ENCODE data around the gene DSTN.

DNA sequence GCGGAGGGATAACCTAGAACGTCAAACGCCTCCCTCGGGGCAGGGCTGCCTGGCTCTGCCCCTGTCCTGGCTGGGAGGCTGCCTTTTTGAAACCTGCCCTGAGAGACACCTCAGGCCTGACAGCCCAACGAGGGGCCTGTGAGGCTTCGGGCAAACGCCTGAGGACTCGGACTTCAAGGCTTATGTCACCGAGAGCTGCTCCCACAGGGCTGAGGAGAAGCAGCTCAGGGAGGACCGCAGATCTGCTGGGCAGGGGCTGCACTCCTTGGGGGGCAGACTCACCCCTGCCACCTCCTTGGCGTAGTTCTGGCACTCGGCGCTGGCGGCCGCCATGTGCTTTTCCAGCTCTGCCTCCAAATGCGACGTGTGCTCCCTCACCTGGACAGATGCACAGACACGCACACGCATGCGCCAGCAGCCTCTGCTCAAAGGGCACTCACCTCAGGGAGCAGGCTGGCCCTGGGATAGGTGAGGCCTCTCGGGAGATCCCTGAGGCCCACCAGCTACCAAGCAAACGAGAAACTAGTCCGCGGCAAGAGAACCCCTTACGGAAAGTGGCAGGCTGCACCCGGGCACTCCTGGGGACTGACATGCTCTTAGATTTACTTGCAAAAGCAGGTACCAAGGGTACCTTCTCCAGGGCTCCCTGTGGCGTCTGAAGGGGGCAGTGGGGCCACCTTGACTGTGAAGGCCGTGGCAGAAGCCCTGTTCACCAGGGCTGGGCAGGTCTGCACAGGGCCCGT lies 49.6 kb downstream of the DSTN start:
- TF ChIP-seq, protein P1, sequence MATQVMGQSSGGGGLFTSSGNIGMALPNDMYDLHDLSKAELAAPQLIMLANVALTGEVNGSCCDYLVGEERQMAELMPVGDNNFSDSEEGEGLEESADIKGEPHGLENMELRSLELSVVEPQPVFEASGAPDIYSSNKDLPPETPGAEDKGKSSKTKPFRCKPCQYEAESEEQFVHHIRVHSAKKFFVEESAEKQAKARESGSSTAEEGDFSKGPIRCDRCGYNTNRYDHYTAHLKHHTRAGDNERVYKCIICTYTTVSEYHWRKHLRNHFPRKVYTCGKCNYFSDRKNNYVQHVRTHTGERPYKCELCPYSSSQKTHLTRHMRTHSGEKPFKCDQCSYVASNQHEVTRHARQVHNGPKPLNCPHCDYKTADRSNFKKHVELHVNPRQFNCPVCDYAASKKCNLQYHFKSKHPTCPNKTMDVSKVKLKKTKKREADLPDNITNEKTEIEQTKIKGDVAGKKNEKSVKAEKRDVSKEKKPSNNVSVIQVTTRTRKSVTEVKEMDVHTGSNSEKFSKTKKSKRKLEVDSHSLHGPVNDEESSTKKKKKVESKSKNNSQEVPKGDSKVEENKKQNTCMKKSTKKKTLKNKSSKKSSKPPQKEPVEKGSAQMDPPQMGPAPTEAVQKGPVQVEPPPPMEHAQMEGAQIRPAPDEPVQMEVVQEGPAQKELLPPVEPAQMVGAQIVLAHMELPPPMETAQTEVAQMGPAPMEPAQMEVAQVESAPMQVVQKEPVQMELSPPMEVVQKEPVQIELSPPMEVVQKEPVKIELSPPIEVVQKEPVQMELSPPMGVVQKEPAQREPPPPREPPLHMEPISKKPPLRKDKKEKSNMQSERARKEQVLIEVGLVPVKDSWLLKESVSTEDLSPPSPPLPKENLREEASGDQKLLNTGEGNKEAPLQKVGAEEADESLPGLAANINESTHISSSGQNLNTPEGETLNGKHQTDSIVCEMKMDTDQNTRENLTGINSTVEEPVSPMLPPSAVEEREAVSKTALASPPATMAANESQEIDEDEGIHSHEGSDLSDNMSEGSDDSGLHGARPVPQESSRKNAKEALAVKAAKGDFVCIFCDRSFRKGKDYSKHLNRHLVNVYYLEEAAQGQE (IDR thresholded peaks at IDR 0.05; ENCODE audit: unreplicated experiment): no peak
- no peak for TF ChIP-seq CREB1 (CRISPR knock-in tag; IDR thresholded peaks at IDR 0.05; ENCODE audit: low read depth)
- TF ChIP-seq, protein P2, sequence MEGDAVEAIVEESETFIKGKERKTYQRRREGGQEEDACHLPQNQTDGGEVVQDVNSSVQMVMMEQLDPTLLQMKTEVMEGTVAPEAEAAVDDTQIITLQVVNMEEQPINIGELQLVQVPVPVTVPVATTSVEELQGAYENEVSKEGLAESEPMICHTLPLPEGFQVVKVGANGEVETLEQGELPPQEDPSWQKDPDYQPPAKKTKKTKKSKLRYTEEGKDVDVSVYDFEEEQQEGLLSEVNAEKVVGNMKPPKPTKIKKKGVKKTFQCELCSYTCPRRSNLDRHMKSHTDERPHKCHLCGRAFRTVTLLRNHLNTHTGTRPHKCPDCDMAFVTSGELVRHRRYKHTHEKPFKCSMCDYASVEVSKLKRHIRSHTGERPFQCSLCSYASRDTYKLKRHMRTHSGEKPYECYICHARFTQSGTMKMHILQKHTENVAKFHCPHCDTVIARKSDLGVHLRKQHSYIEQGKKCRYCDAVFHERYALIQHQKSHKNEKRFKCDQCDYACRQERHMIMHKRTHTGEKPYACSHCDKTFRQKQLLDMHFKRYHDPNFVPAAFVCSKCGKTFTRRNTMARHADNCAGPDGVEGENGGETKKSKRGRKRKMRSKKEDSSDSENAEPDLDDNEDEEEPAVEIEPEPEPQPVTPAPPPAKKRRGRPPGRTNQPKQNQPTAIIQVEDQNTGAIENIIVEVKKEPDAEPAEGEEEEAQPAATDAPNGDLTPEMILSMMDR (conservative IDR thresholded peaks at IDR 0.05; ENCODE audit: low read depth in 2 of 2): no peak
- no peak for TF ChIP-seq JUNB (IDR thresholded peaks at IDR 0.05; ENCODE audit: unreplicated experiment)

All from GM23338 (cell line).